Breast epithelium (tissue), 3 donors: ENCODE results near the gene ARHGAP9.

Experiments used
- CTCF ChIP-seq, 3 donors: fragments of 450-650 bp; IDR thresholded peaks; one replicate each; pipeline ENCODE4 v1.5.1; 2016 to 2017; ENCODE audit warnings: antibody characterized with exemption in 3 of 3, mild to moderate bottlenecking in 3 of 3, moderate library complexity in 3 of 3
- POLR2A ChIP-seq: fragments of 450-650 bp; IDR thresholded peaks from one replicate; pipeline ENCODE4 v1.6.1; 2016; ENCODE audit warnings: antibody characterized with exemption, mild to moderate bottlenecking, moderate library complexity

- TF ChIP-seq CTCF (IDR thresholded peaks at IDR 0.05): no peak
- no peak for TF ChIP-seq POLR2A
Observed at GRCh38 chr12:57513266-57513665, 33.6 kb upstream of the ARHGAP9 start.
